Activated T-cell treated with anti-CD3 and anti-CD28 coated beads for 1 hour (primary cell): ENCODE data around the gene RYR2.
"Not testable (repeated sequence)": the region's sequence is repeated elsewhere in the genome, so short reads cannot be mapped to it uniquely, and the experiment has no call there.

ENCODE experiments used
- DNase-seq: peaks from one replicate; pipeline ENCODE4 v3.0.0-alpha.2; 2020; ENCODE audit warnings: low read depth

The RYR2 gene

GRCh38 chr1:237267743-237268142 lies 225.8 kb downstream of the RYR2 start:
- no peak for DNase-seq

- DNase-seq, result no peak
Observed at GRCh38 chr1:237269938-237270337, 228.0 kb downstream of the RYR2 start.

- no peak for DNase-seq
Observed at GRCh38 chr1:237270353-237270752, 228.4 kb downstream of the RYR2 start.

GRCh38 chr1:237277994-237278393 lies 236.0 kb downstream of the RYR2 start:
- DNase-seq, result not testable (repeated sequence)

DNA sequence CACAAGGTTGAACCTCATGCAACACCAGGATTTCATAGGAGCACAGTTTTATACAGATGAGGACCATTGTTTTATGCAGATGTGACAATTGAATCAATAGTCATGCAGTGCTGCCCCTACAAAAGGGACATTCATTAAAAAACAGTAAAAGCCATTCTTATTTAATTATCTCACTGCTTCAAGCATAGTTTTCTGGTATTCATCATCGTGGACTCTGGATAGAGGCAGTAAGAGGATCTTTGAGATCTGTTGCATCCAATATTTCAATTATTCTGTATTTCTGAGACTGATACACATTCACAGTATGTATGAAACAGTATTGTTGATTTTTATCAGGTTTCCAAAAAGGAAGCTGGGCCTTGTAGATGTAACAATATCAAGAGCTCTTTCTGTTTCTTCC lies 237.6 kb downstream of the RYR2 start:
- DNase-seq, result no peak

DNA sequence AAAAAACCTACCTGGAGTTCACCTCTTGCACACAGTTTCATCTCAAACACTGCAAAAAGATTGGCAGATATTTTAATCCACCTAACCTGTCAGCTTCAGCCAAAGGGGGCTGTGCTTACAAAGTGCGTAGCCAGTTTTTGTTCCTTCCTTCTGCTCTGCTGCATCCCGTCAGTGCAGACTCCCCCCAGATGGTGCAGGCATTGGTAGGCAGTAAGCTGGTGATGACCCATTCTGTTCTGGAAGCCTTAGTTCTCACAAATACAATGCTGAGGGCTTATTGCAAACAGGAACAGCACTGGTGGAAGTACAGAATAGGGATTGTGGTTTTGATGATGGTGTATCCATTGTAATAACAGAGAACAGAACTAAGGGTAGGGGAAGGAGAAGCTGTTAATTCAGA lies 239.5 kb downstream of the RYR2 start:
- DNase-seq, result no peak

- no peak for DNase-seq
Observed at GRCh38 chr1:237282208-237282783, 240.3 kb downstream of the RYR2 start.

GRCh38 chr1:237287876-237288521 lies 246.0 kb downstream of the RYR2 start:
- no peak for DNase-seq

- no peak for DNase-seq
Observed at GRCh38 chr1:237293804-237294203, 251.8 kb downstream of the RYR2 start.

GRCh38 chr1:237296861-237297260 lies 254.9 kb downstream of the RYR2 start:
- DNase-seq, result no peak

DNA sequence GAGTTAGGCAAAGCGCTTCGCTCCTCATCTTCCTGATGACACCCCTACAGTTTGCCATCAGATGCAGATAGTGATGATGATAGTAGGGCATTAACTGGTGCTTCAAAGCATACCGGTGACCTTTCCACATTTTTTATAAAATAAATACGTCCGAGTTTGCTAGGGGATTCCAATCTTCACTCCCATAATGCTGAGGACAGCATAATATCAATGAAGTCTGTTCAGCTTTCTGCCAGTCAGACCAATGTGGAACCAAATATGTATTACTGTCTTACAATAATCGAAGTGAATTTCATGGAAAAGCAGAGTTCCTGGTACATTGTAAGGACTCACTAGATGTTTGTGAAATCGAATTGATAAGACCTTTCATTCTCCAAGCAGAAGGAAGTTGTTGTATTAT lies 258.7 kb downstream of the RYR2 start:
- no peak for DNase-seq

- DNase-seq, result no peak
Observed at GRCh38 chr1:237303929-237304328, 261.9 kb downstream of the RYR2 start.

- no peak for DNase-seq
Observed at GRCh38 chr1:237306726-237307125, 264.7 kb downstream of the RYR2 start.

- no peak for DNase-seq
Observed at GRCh38 chr1:237309595-237310118, 267.7 kb downstream of the RYR2 start.

DNA sequence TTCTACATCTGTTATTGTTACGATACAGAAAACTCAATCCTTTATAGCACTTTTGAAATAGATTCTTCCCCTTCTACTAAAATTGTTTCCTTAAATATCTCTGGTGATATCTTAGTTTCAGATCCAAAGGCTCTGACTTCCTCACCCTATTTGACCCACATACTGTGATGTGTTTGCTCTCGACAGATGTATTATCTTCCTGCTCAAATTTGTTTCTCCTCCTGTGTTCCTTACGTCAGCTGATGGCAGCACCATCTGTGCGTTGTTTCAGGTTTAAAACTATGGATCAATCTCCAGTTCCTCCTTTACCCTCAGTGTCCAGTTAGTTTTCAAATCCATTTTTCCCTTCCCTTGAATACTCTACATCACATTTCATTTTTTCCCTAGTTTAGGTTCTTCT lies 274.4 kb downstream of the RYR2 start:
- no peak for DNase-seq

- no peak for DNase-seq
Observed at GRCh38 chr1:237318748-237319147, 276.8 kb downstream of the RYR2 start.

- DNase-seq, result no peak
Observed at GRCh38 chr1:237320890-237321289, 278.9 kb downstream of the RYR2 start.

- DNase-seq, result no peak
Observed at GRCh38 chr1:237324226-237324625, 282.2 kb downstream of the RYR2 start.

DNA sequence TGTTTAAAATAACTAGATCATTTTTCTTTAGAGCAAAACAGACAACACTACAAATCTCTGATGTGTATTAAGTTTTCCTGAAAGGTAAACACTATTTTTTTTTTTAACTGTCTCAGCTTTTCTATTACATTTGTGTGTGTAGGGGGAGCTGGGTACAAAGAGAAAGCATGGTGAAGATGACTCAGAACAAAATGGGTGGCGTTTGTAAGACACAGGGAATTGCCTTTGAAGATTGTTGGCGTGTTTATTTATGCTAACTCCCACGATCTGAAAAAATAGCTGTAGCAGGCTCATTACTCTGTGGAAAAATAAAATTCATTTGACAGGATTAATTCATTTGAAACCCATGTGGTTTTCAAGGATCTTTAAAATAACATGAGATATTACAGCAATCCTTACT lies 285.1 kb downstream of the RYR2 start:
- DNase-seq, result no peak

- DNase-seq, result no peak
Observed at GRCh38 chr1:237340892-237341291, 298.9 kb downstream of the RYR2 start.

GRCh38 chr1:237341391-237341790 lies 299.4 kb downstream of the RYR2 start:
- no peak for DNase-seq

- no peak for DNase-seq
Observed at GRCh38 chr1:237342730-237343129, 300.7 kb downstream of the RYR2 start.

DNA sequence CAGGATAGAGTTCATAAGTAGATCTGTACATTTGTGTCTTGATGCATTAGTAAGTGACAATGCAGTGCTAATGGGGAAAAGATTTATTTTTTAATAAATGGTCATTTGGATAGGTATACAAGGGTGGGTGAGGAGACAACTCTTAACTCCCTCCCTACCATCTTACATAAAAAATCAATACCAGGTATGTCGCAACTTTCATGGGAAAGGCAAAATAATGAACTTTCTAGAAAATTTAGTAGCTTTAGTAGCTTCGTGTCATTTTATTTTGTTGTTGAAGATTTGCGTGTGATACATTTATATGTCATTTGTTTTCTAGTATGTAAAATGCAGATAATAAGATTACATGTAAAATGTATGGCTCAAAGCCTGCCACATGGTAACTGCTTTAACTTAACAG lies 310.8 kb downstream of the RYR2 start:
- no peak for DNase-seq

DNA sequence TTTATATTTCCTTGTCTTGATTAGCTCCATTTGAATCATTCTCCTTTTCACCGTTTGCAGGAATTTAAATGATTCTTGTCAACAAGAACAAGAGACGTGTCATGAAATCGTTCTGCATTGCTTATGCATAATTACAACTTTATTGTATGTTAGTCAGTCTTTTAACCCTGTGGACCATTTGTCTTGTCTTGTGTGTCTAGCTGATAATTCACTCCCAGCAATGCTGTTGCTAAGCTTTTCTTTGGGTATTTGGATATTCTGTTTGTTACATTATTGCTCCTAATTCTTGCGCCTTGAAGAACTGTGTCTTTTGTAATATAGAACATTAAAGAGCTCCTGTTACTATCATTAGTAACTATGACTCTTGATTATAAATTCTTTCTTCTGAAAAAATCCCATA lies 311.9 kb downstream of the RYR2 start:
- DNase-seq, result no peak
